ENCODE measurements around the gene TAAR9. TPM values are rescaled to one million over a fixed set of nuclear protein-coding genes. Genes with fewer than 3 reads are reported as not detected.

The TAAR9 gene
- total RNA-seq, 4 donors from 2014 or later: not detected

GRCh38 chr6:132512638-132513632 is 25.1 kb upstream of the TAAR9 start, which contains the start of gene STX7:
STX7 (minus strand) TSS chr6:132513116; CDS start chr6:132503530, 9,586 bp downstream.
- peak; percentile 75 to 79 for DNase-seq (ENCODE audit: low spot score in 2 of 2)
- TF ChIP-seq CTCF (IDR thresholded peaks at IDR 0.05) (no peak), POLR2A (IDR thresholded peaks at IDR 0.05) (peak; percentile 66 to 86), EP300 (IDR thresholded peaks at IDR 0.05) (peak; percentile 44 to 97)
- Histone ChIP-seq H3K27me3 (no peaks in the 10 kb centered on the region), H3K36me3 (peaks cover 0 to under 1% (median 0%) of the 10 kb centered on the region in 3 donors), H3K4me1 (peaks cover 4 to 45% (median 26%) of the 10 kb centered on the region in 4 donors), H3K27ac (peak within 1 kb of the TSS; percentile 76 to 95 (median 88)), H3K9me3 (no peaks in the 10 kb centered on the region), H3K4me3 (peak within 1 kb of the TSS; percentile 56 to 97 (median 82))
- 1 to 2% methylated on average over 17 to 41 of the region's 67 CpGs for WGBS, 2 donors

- H3K4me3 ChIP-seq: peak overlapping the region in 2 of 4 donors; percentile 77 to 97
- DNase-seq (ENCODE audit: low spot score in 2 of 2): no peak
- H3K9me3 ChIP-seq: no peaks in the 10 kb centered on the region
- peak overlapping the region in 3 of 4 donors; percentile 86 to 95 (median 90) for H3K27ac ChIP-seq
- H3K4me1 ChIP-seq: peaks cover 4 to 39% (median 25%) of the 10 kb centered on the region in 4 donors
- no peaks in the 10 kb centered on the region for H3K36me3 ChIP-seq
- TF ChIP-seq CTCF (IDR thresholded peaks at IDR 0.05) (no peak), EP300 (IDR thresholded peaks at IDR 0.05) (peak in 1 of 2 donors; percentile 10)
- H3K27me3 ChIP-seq: no peaks in the 10 kb centered on the region
- 43 to 44% methylated on average over 3 of the region's 3 CpGs for WGBS, 2 donors
Observed at GRCh38 chr6:132513831-132514545, 24.1 kb upstream of the TAAR9 start.

GRCh38 chr6:132515386-132515785 is 22.7 kb upstream of the TAAR9 start:
- H3K27ac ChIP-seq: no peak overlapping the region
- TF ChIP-seq CTCF (IDR thresholded peaks at IDR 0.05) (no peak), EP300 (IDR thresholded peaks at IDR 0.05) (no peak), POLR2A (IDR thresholded peaks at IDR 0.05) (no peak)

GRCh38 chr6:132520953-132521352 is 17.1 kb upstream of the TAAR9 start:
- 48 to 68% methylated on average over 2 of the region's 2 CpGs for WGBS, 2 donors
- no peak for DNase-seq (ENCODE audit: low spot score in 2 of 2)
- H3K4me1 ChIP-seq: no peaks in the 10 kb centered on the region
- no peaks in the 10 kb centered on the region for H3K36me3 ChIP-seq
- H3K27ac ChIP-seq: no peak overlapping the region
- no peaks in the 10 kb centered on the region for H3K27me3 ChIP-seq
- H3K4me3 ChIP-seq: no peak overlapping the region
- H3K9me3 ChIP-seq: no peaks in the 10 kb centered on the region
- TF ChIP-seq EP300 (IDR thresholded peaks at IDR 0.05): no peak

More at GRCh38 chr6:132515386-132515785, 22.7 kb upstream of the TAAR9 start:
- Histone ChIP-seq H3K4me1 (peaks cover 4 to 29% (median 21%) of the 10 kb centered on the region in 4 donors), H3K36me3 (no peaks in the 10 kb centered on the region), H3K4me3 (no peak overlapping the region), H3K9me3 (no peaks in the 10 kb centered on the region), H3K27me3 (no peaks in the 10 kb centered on the region)
- 45 to 73% methylated on average over 2 of the region's 2 CpGs for WGBS, 2 donors
- no peak for DNase-seq (ENCODE audit: low spot score in 2 of 2)

- H3K27me3 ChIP-seq: no peaks in the 10 kb centered on the region
- TF ChIP-seq EP300 (IDR thresholded peaks at IDR 0.05) (no peak), CTCF (IDR thresholded peaks at IDR 0.05) (no peak), POLR2A (IDR thresholded peaks at IDR 0.05) (no peak)
- no peaks in the 10 kb centered on the region for H3K4me1 ChIP-seq
- DNase-seq (ENCODE audit: low spot score in 2 of 2): no peak
- H3K9me3 ChIP-seq: no peaks in the 10 kb centered on the region
- 93% methylated on average over 5 of the region's 5 CpGs for WGBS, 2 donors
- no peak overlapping the region for H3K27ac ChIP-seq
- H3K4me3 ChIP-seq: no peak overlapping the region
- no peaks in the 10 kb centered on the region for H3K36me3 ChIP-seq
Observed at GRCh38 chr6:132524646-132525045, 13.4 kb upstream of the TAAR9 start.
